K562 (cell line): ENCODE data around the gene RHOBTB3. TPM values are rescaled to one million over a fixed set of nuclear protein-coding genes. Genes with fewer than 3 reads are reported as not detected.

ENCODE experiments used
- C11orf30 ChIP-seq: fragments of 450-650 bp; IDR thresholded peaks from 2 replicates; pipeline ENCODE4 v1.6.1; 2016; ENCODE audit warnings: low read depth, mild to moderate bottlenecking
- CEBPB ChIP-seq: fragments of 450-650 bp; IDR thresholded peaks from 2 replicates; pipeline ENCODE4 v1.6.1; 2016; ENCODE audit warnings: missing genetic modification characterization, missing compliant biosample characterization
- CEBPG ChIP-seq, 3 experiments: fragments of 200-800 bp in 1 of 3; sonication (Bioruptor generic) in 1 of 3; sonication (generic) in 1 of 3; formaldehyde crosslinking in 1 of 3; IDR thresholded peaks in 2 of 3; conservative IDR thresholded peaks in 1 of 3; 2 replicates each; pipeline versions ENCODE4 v1.6.1 to v1.8.0; 2016 to 2022; ENCODE audit warnings: missing compliant biosample characterization in 2 of 3, missing genetic modification characterization in 2 of 3, mild to moderate bottlenecking in 1 of 3, missing genetic modification reagents in 1 of 3
- FOXA3 ChIP-seq, 2 experiments: fragments of 450-650 bp in 1 of 2; sonication (generic) in 1 of 2; formaldehyde crosslinking; IDR thresholded peaks in 1 of 2; conservative IDR thresholded peaks in 1 of 2; 2 replicates each; pipeline versions ENCODE4 v1.4.0 to v1.8.0; 2020 to 2022; ENCODE audit warnings: mild to moderate bottlenecking in 2 of 2, missing genetic modification reagents in 1 of 2
- JUND ChIP-seq, 2 experiments: IDR thresholded peaks; 2 replicates in 1 of 2; 3 replicates in 1 of 2; pipeline ENCODE4 v1.6.1; 2011; ENCODE audit warnings: borderline replicate concordance in 2 of 2, low read depth in 2 of 2, low read length in 2 of 2, improper control_type of control experiment in 1 of 2, missing biosample characterization in 1 of 2, missing genetic modification characterization in 1 of 2, missing genetic modification reagents in 1 of 2
- NR2C1 ChIP-seq, 2 experiments: fragments of 450-650 bp; IDR thresholded peaks; 2 replicates each; pipeline ENCODE4 v1.6.1; 2017; ENCODE audit warnings: mild to moderate bottlenecking in 2 of 2, antibody characterized with exemption in 1 of 2, inconsistent platforms in 1 of 2, missing compliant biosample characterization in 1 of 2, missing genetic modification characterization in 1 of 2
- PHB ChIP-seq: fragments of 250-450 bp; sonication (Bioruptor Pico); IDR thresholded peaks from 2 replicates; pipeline ENCODE4 v1.5.0; 2021
- RAD21 ChIP-seq, 2 experiments: fragments of 250-450 bp in 1 of 2; fragments of 450-650 bp in 1 of 2; sonication (Bioruptor Pico) in 1 of 2; formaldehyde crosslinking in 1 of 2; IDR thresholded peaks in 1 of 2; conservative IDR thresholded peaks in 1 of 2; 2 replicates each; pipeline versions ENCODE4 v1.4.0 to v1.8.0; 2020 to 2022; ENCODE audit warnings: mild to moderate bottlenecking in 2 of 2, moderate library complexity in 1 of 2
- ZNF146 ChIP-seq: IDR thresholded peaks from one replicate; pipeline ENCODE4 v1.6.1; 2018; ENCODE audit warnings: missing compliant biosample characterization; ENCODE audit not compliant: unreplicated experiment
- polyA plus RNA-seq, 8 experiments: library from polyadenylated mRNA; depleted of rRNA in 4 of 8; stranded (reverse) in 5 of 8; unstranded in 3 of 8; fragments of >200 nt; fragmentation: Nextera tagmentation in 2 of 8; fragmentation: Illumina TruSeq in 1 of 8; extraction: Ambion mirVana in 2 of 8; extraction: Trizol in 1 of 8; gene quantifications; 2 replicates each; pipeline versions ENCODE4 v1.2.1 to v1.2.3, GENCODE V29; 2011 to 2014; ENCODE audit warnings: inconsistent platforms in 1 of 8, missing spikeins in 1 of 8
- total RNA-seq, 7 experiments: library from RNA; depleted of rRNA in 6 of 7; stranded (reverse); fragments of >200 nt in 6 of 7; fragmentation: Illumina TruSeq in 2 of 7; extraction: Trizol in 2 of 7; gene quantifications; 2 replicates each; pipeline versions ENCODE4 v1.2.1 to v1.2.3, GENCODE V29; 2011 to 2021; ENCODE audit warnings: low replicate concordance in 1 of 7
- TF ChIP-seq, protein P1 (sequence below): sonication (generic); IDR thresholded peaks from 2 replicates; pipeline ENCODE4 v1.6.1; 2016

Gene RHOBTB3
- total and polyA plus RNA-seq, 9 of the 15 experiments (the other 6 are each of a cell fraction or from before 2014, with no cell fraction given) = 39.7 to 143 (median 115) TPM

DNA sequence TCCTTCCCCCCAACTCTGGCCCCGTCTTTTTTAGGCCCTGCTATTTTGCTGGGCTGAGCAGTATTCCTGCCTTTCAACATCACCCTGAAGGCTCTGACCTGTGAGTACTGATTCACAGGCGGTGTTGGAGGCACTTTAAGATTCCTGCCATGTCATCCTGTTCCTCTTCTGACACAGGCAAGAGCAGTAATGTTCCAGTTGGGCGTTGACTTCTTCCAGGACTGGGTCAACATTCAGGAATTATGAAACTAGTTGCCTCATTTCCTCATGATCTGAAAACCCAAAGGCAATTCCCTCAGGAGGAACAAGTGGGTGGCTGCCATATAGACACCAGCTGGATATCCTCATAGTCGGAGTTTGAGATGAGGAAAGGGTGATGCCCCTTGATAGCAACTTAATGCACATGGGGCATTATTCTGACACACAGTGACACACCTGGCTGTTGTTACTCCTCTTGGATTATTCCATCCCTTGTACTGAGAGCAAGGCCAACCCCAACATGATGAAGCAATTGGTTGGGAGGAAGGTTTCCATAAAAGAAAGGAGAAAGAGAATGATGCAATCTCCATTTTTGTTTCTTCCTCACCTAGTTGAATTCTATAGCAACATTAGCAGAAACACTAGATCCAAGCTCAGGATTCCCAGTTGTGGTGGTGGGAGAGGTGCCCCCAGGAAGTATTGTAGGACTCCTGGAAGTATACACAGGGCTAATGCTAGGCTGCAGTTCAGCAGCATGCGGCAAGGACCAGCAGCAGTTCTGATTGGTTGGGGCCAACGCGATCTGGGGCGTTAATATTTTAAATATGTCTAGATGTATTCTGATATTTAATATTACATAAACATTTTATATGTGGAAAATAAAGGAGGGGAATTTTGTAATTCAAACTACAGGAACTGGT is 111.0 kb downstream of the RHOBTB3 start (continued):
- TF ChIP-seq FOXA3 (CRISPR knock-in tag; conservative IDR thresholded peaks at IDR 0.05 in 1 of 2, IDR thresholded peaks at IDR 0.05 in 1 of 2) = 0 out of 4 replicates have a peak, but pooled peaks of 1 of the 2 experiments have one; percentile 3
- no peak; the same call in 1 of the 2 replicates for TF ChIP-seq CEBPG (CRISPR knock-in tag; IDR thresholded peaks at IDR 0.05)
- TF ChIP-seq CEBPG (tag; conservative IDR thresholded peaks at IDR 0.05 in 1 of 2, IDR thresholded peaks at IDR 0.05 in 1 of 2) = peak; percentile 93 to 96
- TF ChIP-seq JUND (IDR thresholded peaks at IDR 0.05; ENCODE audit: borderline replicate concordance, low read depth, low read length) = no peak
- peak; percentile 48; the same call in 1 of the 3 replicates for TF ChIP-seq JUND (tag; IDR thresholded peaks at IDR 0.05; ENCODE audit: borderline replicate concordance, low read depth, low read length)
- TF ChIP-seq RAD21 (CRISPR knock-in tag; conservative IDR thresholded peaks at IDR 0.05 in 1 of 2, IDR thresholded peaks at IDR 0.05 in 1 of 2) = peak in 1 of 2 experiments; percentile 3; a peak in 1 of 4 replicates
- TF ChIP-seq, protein P1, sequence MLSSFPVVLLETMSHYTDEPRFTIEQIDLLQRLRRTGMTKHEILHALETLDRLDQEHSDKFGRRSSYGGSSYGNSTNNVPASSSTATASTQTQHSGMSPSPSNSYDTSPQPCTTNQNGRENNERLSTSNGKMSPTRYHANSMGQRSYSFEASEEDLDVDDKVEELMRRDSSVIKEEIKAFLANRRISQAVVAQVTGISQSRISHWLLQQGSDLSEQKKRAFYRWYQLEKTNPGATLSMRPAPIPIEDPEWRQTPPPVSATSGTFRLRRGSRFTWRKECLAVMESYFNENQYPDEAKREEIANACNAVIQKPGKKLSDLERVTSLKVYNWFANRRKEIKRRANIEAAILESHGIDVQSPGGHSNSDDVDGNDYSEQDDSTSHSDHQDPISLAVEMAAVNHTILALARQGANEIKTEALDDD = no peak
- peak; percentile 88 for TF ChIP-seq CEBPB (tag)
- no peak for TF ChIP-seq PHB
- TF ChIP-seq ZNF146 (CRISPR knock-in tag) = peak; percentile 77
- no peak for TF ChIP-seq NR2C1 (IDR thresholded peaks at IDR 0.05)
- TF ChIP-seq NR2C1 (tag; IDR thresholded peaks at IDR 0.05) = 0 out of 2 replicates have a peak, but pooled peaks have one; percentile 8
- TF ChIP-seq C11orf30 = peak; percentile 72; the same call in 1 of the 2 replicates
